OCI-LY7 (cell line): Measurements from ENCODE around the gene SPPL2B. TPM values are rescaled to one million over a fixed set of nuclear protein-coding genes. Genes with fewer than 3 reads are reported as not detected.

Experiments used
- BruUV-seq: library from RNA; stranded (reverse); fragments of 400-500 nt; replicated peaks from 2 replicates; lab custom pipeline; 2021; lab: Mats Ljungman, UMichigan
- CTCF ChIA-PET: fragments of 300-600 bp; sonication (Branson Sonifier 250); formaldehyde crosslinking; loops from one replicate; lab custom pipeline; 2022; ENCODE audit warnings: antibody characterized with exemption; ENCODE audit not compliant: unreplicated experiment; lab: Charles Lee
- POLR2A ChIA-PET: fragments of 300-600 bp; sonication (Branson Sonifier 250); formaldehyde crosslinking; loops from one replicate; lab custom pipeline; 2022; ENCODE audit warnings: antibody characterized with exemption; lab: Charles Lee
- DNase-seq: peaks from one replicate; pipeline ENCODE4 v3.0.0-alpha.2; 2015; ENCODE audit warnings: low spot score
- H2AFZ ChIP-seq: fragments of 200-600 bp; sonication (generic), shearing (Covaris generic); 2 replicates; pipeline ENCODE4 v1.6.1; 2014; ENCODE audit warnings: mild to moderate bottlenecking, antibody characterized with exemption, low read length, moderate library complexity
- H3K27ac ChIP-seq: fragments of 200-600 bp; sonication (generic); 2 replicates; pipeline ENCODE4 v1.5.1; 2014; ENCODE audit warnings: mixed run types, low read depth, mild to moderate bottlenecking, moderate library complexity, low read length, inconsistent platforms; ENCODE audit not compliant: poor library complexity, severe bottlenecking
- H3K36me3 ChIP-seq: fragments of 200-600 bp; sonication (generic); 2 replicates; pipeline ENCODE4 v1.6.1; 2014; ENCODE audit warnings: mild to moderate bottlenecking, antibody characterized with exemption, low read length, moderate library complexity, mixed read lengths; ENCODE audit not compliant: insufficient read depth
- H3K4me1 ChIP-seq: fragments of 200-600 bp; sonication (generic); 2 replicates; pipeline ENCODE4 v1.5.1; 2014; ENCODE audit warnings: mild to moderate bottlenecking, low read length; ENCODE audit not compliant: insufficient read depth, poor library complexity, severe bottlenecking
- H3K4me2 ChIP-seq: fragments of 200-600 bp; sonication (generic); 2 replicates; pipeline ENCODE4 v1.6.1; 2014; ENCODE audit warnings: mild to moderate bottlenecking, low read length
- H3K4me3 ChIP-seq: fragments of 200-600 bp; sonication (generic); 2 replicates; pipeline ENCODE4 v1.5.1; 2014; ENCODE audit warnings: mild to moderate bottlenecking, low read depth, low read length; ENCODE audit not compliant: poor library complexity, severe bottlenecking
- H3K79me2 ChIP-seq: fragments of 200-600 bp; sonication (generic); 2 replicates; pipeline ENCODE4 v1.6.1; 2016; ENCODE audit warnings: low read depth, mild to moderate bottlenecking, low read length, moderate library complexity, mixed read lengths; ENCODE audit not compliant: insufficient read depth
- H3K9me2 ChIP-seq: fragments of 200-600 bp; sonication (generic); 2 replicates; pipeline ENCODE4 v1.6.1; 2016; ENCODE audit warnings: mild to moderate bottlenecking, low read length, mixed read lengths; ENCODE audit not compliant: insufficient read depth
- H3K9me3 ChIP-seq: fragments of 200-600 bp; sonication (generic); 2 replicates; pipeline ENCODE4 v1.6.1; 2014; ENCODE audit warnings: mild to moderate bottlenecking, mixed run types, low read length, mixed read lengths
- H4K20me1 ChIP-seq: fragments of 200-600 bp; sonication (generic); 2 replicates; pipeline ENCODE4 v1.6.1; 2014; ENCODE audit warnings: mild to moderate bottlenecking, antibody characterized with exemption, low read length, moderate library complexity, mixed read lengths; ENCODE audit not compliant: insufficient read depth
- CTCF ChIP-seq: fragments of 200-600 bp; sonication (generic); conservative IDR thresholded peaks from 2 replicates; pipeline ENCODE4 v1.5.1; 2014; ENCODE audit warnings: mild to moderate bottlenecking, antibody characterized with exemption, low read length, moderate library complexity, mixed read lengths
- EZH2phosphoT487 ChIP-seq: fragments of 200-600 bp; sonication (generic); IDR thresholded peaks from 2 replicates; pipeline ENCODE4 v1.6.1; 2018; ENCODE audit warnings: low read depth, borderline replicate concordance, mild to moderate bottlenecking, mixed run types, antibody characterized with exemption, low read length, moderate library complexity, mixed read lengths
- intact Hi-C: fragments of 100-400 bp; cut with micrococcal nuclease; formaldehyde crosslinking; loops from one replicate; pipeline ENCODE4 v1.10.0; 2022; ENCODE audit not compliant: unreplicated experiment
- total RNA-seq, 2 experiments: library from RNA; depleted of rRNA in 1 of 2; stranded (reverse); fragments of >200 nt in 1 of 2; shearing (Covaris generic) in 1 of 2; gene quantifications; 2 replicates each; pipeline ENCODE4 v1.2.3, GENCODE V29; 2014 to 2022

Gene SPPL2B
- total RNA-seq, 2 experiments from 2014 or later: 106 to 191 TPM

GRCh38 chr19:2340496-2341243 is 12.2 kb downstream of the SPPL2B start:
- intact Hi-C loops: no loop called here
- H4K20me1 ChIP-seq: no peaks in the 10 kb centered on the region
- H3K4me2 ChIP-seq: no peak overlapping the region
- no peak overlapping the region for H3K4me3 ChIP-seq
- H3K9me2 ChIP-seq: no peaks in the 10 kb centered on the region
- H3K27ac ChIP-seq: no peak overlapping the region
- H2AFZ ChIP-seq: no peak overlapping the region
- ChIA-PET CTCF (no interaction called here), POLR2A (no interaction called here)
- TF ChIP-seq EZH2phosphoT487 (no peak), CTCF (no peak)
- no peaks in the 10 kb centered on the region for H3K4me1 ChIP-seq
- peaks cover 4% of the 10 kb centered on the region; the same call in 1 of the 2 replicates for H3K79me2 ChIP-seq
- H3K9me3 ChIP-seq: no peaks in the 10 kb centered on the region
- no TSS peak for BruUV-seq
- H3K36me3 ChIP-seq: peaks cover 35% of the 10 kb centered on the region
- DNase-seq: no peak

- no peak overlapping the region for H3K4me2 ChIP-seq
- no TSS peak for BruUV-seq
- ChIA-PET CTCF (no interaction called here), POLR2A (no interaction called here)
- H3K9me2 ChIP-seq: no peaks in the 10 kb centered on the region
- H3K4me3 ChIP-seq: no peak overlapping the region
- no peaks in the 10 kb centered on the region for H3K79me2 ChIP-seq
- H3K4me1 ChIP-seq: no peaks in the 10 kb centered on the region
- no peak for DNase-seq
- H4K20me1 ChIP-seq: no peaks in the 10 kb centered on the region
- no peaks in the 10 kb centered on the region for H3K9me3 ChIP-seq
- peaks cover 33% of the 10 kb centered on the region for H3K36me3 ChIP-seq
- H3K27ac ChIP-seq: no peak overlapping the region
- intact Hi-C loops: no loop called here
- H2AFZ ChIP-seq: no peak overlapping the region
- TF ChIP-seq CTCF: no peak
These were observed 12.8 kb downstream of the SPPL2B start for GRCh38 chr19:2341244-2341751.

- H3K9me2 ChIP-seq: no peaks in the 10 kb centered on the region
- H3K4me1 ChIP-seq: no peaks in the 10 kb centered on the region
- peaks cover 38% of the 10 kb centered on the region for H3K36me3 ChIP-seq
- ChIA-PET POLR2A (no interaction called here), CTCF (no interaction called here)
- H2AFZ ChIP-seq: no peak overlapping the region
- intact Hi-C loops: no loop called here
- no peak overlapping the region for H3K4me2 ChIP-seq
- H3K27ac ChIP-seq: no peak overlapping the region
- no peaks in the 10 kb centered on the region for H3K9me3 ChIP-seq
- no peak for DNase-seq
- no peaks in the 10 kb centered on the region for H3K79me2 ChIP-seq
- no peak overlapping the region for H3K4me3 ChIP-seq
- TF ChIP-seq CTCF (no peak), EZH2phosphoT487 (no peak)
- no TSS peak for BruUV-seq
- no peaks in the 10 kb centered on the region for H4K20me1 ChIP-seq
These were observed 13.5 kb downstream of the SPPL2B start for GRCh38 chr19:2341982-2342381.
